Mesenteric fat pad (tissue), 1 donor: Measurements from ENCODE around the gene RRP8. TPM values are rescaled to one million over a fixed set of nuclear protein-coding genes. Genes with fewer than 3 reads are reported as not detected.

ENCODE experiments used
- DNase-seq: peaks from one replicate; pipeline ENCODE4 v3.0.0-alpha.2; 2020; ENCODE audit warnings: low spot score
- total RNA-seq: library from RNA; stranded (reverse); fragmentation: NEBNext Ultra II Directional; extraction: Animal tissue kit (Norgen Biotek cat#: 25700); gene quantifications from one replicate; pipeline ENCODE4 v1.2.1, GENCODE V29; 2021
- donor health status: DM: yes; HTN: yes; CAD: no.

RRP8 gene
- total RNA-seq, 1 donor from 2014 or later, result 20.8 TPM

GRCh38 chr11:6604790-6605189, 1.4 kb upstream of the RRP8 start:
- no peak for DNase-seq

- DNase-seq, result peak; percentile 89
These were observed 738 bp upstream of the RRP8 start for GRCh38 chr11:6604081-6604626.

- DNase-seq, result no peak
These were observed 1.1 kb downstream of the RRP8 start for GRCh38 chr11:6602096-6602940.

GRCh38 chr11:6601041-6601461, 2.4 kb downstream of the RRP8 start:
- no peak for DNase-seq

- DNase-seq, result no peak
These were observed 3.5 kb downstream of the RRP8 start for GRCh38 chr11:6599881-6600390.

GRCh38 chr11:6599449-6599848, 4.0 kb downstream of the RRP8 start:
- DNase-seq, result no peak

GRCh38 chr11:6598555-6598954, 4.9 kb downstream of the RRP8 start:
- DNase-seq, result no peak

- DNase-seq, result no peak
These were observed 7.1 kb downstream of the RRP8 start for GRCh38 chr11:6596239-6596877.

GRCh38 chr11:6594142-6594768, 9.2 kb downstream of the RRP8 start:
- DNase-seq, result no peak

- no peak for DNase-seq
These were observed 15.4 kb downstream of the RRP8 start for GRCh38 chr11:6588018-6588417.

- no peak for DNase-seq
These were observed 16.0 kb downstream of the RRP8 start for GRCh38 chr11:6587360-6587953.

GRCh38 chr11:6586434-6587359, 16.7 kb downstream of the RRP8 start:
- no peak for DNase-seq

- DNase-seq, result no peak
These were observed 18.9 kb downstream of the RRP8 start for GRCh38 chr11:6584528-6584927.

GRCh38 chr11:6583584-6583983, 19.8 kb downstream of the RRP8 start:
- no peak for DNase-seq

GRCh38 chr11:6579681-6580080, 23.7 kb downstream of the RRP8 start:
- DNase-seq, result no peak

GRCh38 chr11:6578134-6578533, 25.3 kb downstream of the RRP8 start:
- DNase-seq, result no peak

GRCh38 chr11:6576471-6577373, 26.7 kb downstream of the RRP8 start:
- no peak for DNase-seq

GRCh38 chr11:6574816-6575715, 28.4 kb downstream of the RRP8 start:
- no peak for DNase-seq
